Fibroblast of peridontal ligament (primary cell): Measurements from ENCODE around the gene CDC45.

Experiments used
- DNase-seq: peaks from one replicate; pipeline ENCODE4 v3.0.0-alpha.2; 2010; ENCODE audit errors: extremely low read depth

Gene CDC45

GRCh38 chr22:19448076-19448607 is 31.6 kb upstream of the CDC45 start:
- DNase-seq, result peak; percentile 78

GRCh38 chr22:19448739-19449421 is 30.8 kb upstream of the CDC45 start:
- no peak for DNase-seq

- DNase-seq, result no peak
Observed at GRCh38 chr22:19449422-19449767, 30.3 kb upstream of the CDC45 start.

GRCh38 chr22:19450363-19451175 is 29.2 kb upstream of the CDC45 start:
- no peak for DNase-seq

- DNase-seq, result no peak
Observed at GRCh38 chr22:19451570-19451969, 28.1 kb upstream of the CDC45 start.

GRCh38 chr22:19453718-19454117 is 26.0 kb upstream of the CDC45 start:
- DNase-seq, result no peak

- DNase-seq, result no peak
Observed at GRCh38 chr22:19454156-19454555, 25.6 kb upstream of the CDC45 start.

GRCh38 chr22:19455033-19455432 is 24.7 kb upstream of the CDC45 start:
- no peak for DNase-seq

GRCh38 chr22:19455585-19456370 is 23.9 kb upstream of the CDC45 start:
- DNase-seq, result no peak

GRCh38 chr22:19456541-19456940 is 23.2 kb upstream of the CDC45 start:
- DNase-seq, result no peak

GRCh38 chr22:19457828-19458428 is 21.8 kb upstream of the CDC45 start:
- no peak for DNase-seq

GRCh38 chr22:19460036-19460435 is 19.7 kb upstream of the CDC45 start:
- peak; percentile 3 for DNase-seq

GRCh38 chr22:19461506-19461905 is 18.2 kb upstream of the CDC45 start:
- DNase-seq, result no peak

GRCh38 chr22:19463008-19463407 is 16.7 kb upstream of the CDC45 start:
- no peak for DNase-seq

- DNase-seq, result peak; percentile 47
Observed at GRCh38 chr22:19463491-19464469, 15.9 kb upstream of the CDC45 start.

- DNase-seq, result no peak
Observed at GRCh38 chr22:19464546-19464945, 15.2 kb upstream of the CDC45 start.

GRCh38 chr22:19464975-19465374 is 14.7 kb upstream of the CDC45 start:
- DNase-seq, result no peak

GRCh38 chr22:19466126-19466716 is 13.5 kb upstream of the CDC45 start:
- DNase-seq, result no peak

GRCh38 chr22:19466848-19467752 is 12.6 kb upstream of the CDC45 start:
- DNase-seq, result no peak
